Right atrium auricular region (tissue), 2 donors: Measurements from ENCODE around the gene SEMA5A. TPM values are rescaled to one million over a fixed set of nuclear protein-coding genes. Genes with fewer than 3 reads are reported as not detected.

ENCODE experiments used
- DNase-seq: peaks from one replicate; pipeline ENCODE4 v3.0.0-alpha.2; 2019; ENCODE audit warnings: low spot score
- H3K27ac ChIP-seq, 2 donors: fragments of 200-600 bp; sonication (generic); 1 replicate in 1 of 2; 2 replicates in 1 of 2; pipeline ENCODE4 v1.5.1; 2016 to 2019
- H3K27me3 ChIP-seq, 2 donors: fragments of 200-600 bp; sonication (generic); one replicate each; pipeline versions ENCODE4 v1.5.1 to v1.6.0; 2017 to 2019
- H3K36me3 ChIP-seq: fragments of 200-600 bp; sonication (generic); one replicate; pipeline ENCODE4 v1.5.1; 2016
- H3K4me1 ChIP-seq, 2 donors: fragments of 200-600 bp; sonication (generic); one replicate each; pipeline versions ENCODE4 v1.5.1 to v1.6.0; 2017 to 2019
- H3K4me3 ChIP-seq, 2 donors: fragments of 200-600 bp; sonication (generic); 1 replicate in 1 of 2; 2 replicates in 1 of 2; pipeline ENCODE4 v1.5.1; 2017 to 2019; ENCODE audit warnings: mild to moderate bottlenecking in 1 of 2, moderate library complexity in 1 of 2
- H3K9me3 ChIP-seq, 2 donors: fragments of 200-600 bp; sonication (generic); one replicate each; pipeline ENCODE4 v1.5.1; 2019
- total RNA-seq, 2 donors: library from RNA; depleted of rRNA; stranded (reverse); fragments of >200 nt; gene quantifications; one replicate each; pipeline ENCODE4 v1.1.0, GENCODE V29; 2016
- TF ChIP-seq, protein P1 (sequence below), 2 donors: fragments of 200-600 bp; sonication (generic); IDR thresholded peaks; one replicate each; pipeline ENCODE4 v1.5.1; 2019; ENCODE audit warnings: antibody characterized with exemption in 2 of 2

Gene SEMA5A
- total RNA-seq, 2 donors from 2014 or later: 14.1 to 26.2 TPM

DNA sequence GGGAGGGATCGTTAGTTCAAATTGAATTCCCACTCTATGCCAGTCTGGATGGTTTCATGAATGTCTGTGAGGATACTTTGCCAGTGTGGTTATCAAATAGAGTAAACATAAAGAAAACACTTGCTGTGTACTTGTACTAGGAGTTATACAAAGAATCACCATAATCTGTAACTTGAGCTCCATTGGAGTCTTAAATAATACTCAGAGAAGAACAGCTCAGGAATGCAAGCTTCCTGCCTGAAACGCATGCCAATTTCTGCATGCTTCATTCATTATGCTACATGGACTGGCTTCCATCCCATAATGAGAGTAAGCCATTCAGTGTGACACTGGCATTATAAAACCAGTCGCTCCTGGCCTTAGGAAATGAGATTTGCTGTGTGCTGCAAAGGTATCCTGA, 351.4 kb downstream of the SEMA5A start:
- no peaks in the 10 kb centered on the region for H3K9me3 ChIP-seq
- H3K27ac ChIP-seq: no peak overlapping the region
- no peaks in the 10 kb centered on the region for H3K27me3 ChIP-seq
- no peak for DNase-seq
- H3K4me1 ChIP-seq: no peaks in the 10 kb centered on the region
- no peaks in the 10 kb centered on the region for H3K36me3 ChIP-seq
- TF ChIP-seq, protein P1, sequence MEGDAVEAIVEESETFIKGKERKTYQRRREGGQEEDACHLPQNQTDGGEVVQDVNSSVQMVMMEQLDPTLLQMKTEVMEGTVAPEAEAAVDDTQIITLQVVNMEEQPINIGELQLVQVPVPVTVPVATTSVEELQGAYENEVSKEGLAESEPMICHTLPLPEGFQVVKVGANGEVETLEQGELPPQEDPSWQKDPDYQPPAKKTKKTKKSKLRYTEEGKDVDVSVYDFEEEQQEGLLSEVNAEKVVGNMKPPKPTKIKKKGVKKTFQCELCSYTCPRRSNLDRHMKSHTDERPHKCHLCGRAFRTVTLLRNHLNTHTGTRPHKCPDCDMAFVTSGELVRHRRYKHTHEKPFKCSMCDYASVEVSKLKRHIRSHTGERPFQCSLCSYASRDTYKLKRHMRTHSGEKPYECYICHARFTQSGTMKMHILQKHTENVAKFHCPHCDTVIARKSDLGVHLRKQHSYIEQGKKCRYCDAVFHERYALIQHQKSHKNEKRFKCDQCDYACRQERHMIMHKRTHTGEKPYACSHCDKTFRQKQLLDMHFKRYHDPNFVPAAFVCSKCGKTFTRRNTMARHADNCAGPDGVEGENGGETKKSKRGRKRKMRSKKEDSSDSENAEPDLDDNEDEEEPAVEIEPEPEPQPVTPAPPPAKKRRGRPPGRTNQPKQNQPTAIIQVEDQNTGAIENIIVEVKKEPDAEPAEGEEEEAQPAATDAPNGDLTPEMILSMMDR (IDR thresholded peaks at IDR 0.05): no peak
- no peak overlapping the region for H3K4me3 ChIP-seq

- Histone ChIP-seq H3K27me3 (no peaks in the 10 kb centered on the region), H3K36me3 (no peaks in the 10 kb centered on the region), H3K4me1 (no peaks in the 10 kb centered on the region), H3K27ac (no peak overlapping the region), H3K9me3 (no peaks in the 10 kb centered on the region), H3K4me3 (no peak overlapping the region)
- no peak for DNase-seq
- TF ChIP-seq, protein P1 (IDR thresholded peaks at IDR 0.05): no peak
Observed at GRCh38 chr5:9192266-9192665, 353.6 kb downstream of the SEMA5A start.

- H3K4me1 ChIP-seq: no peaks in the 10 kb centered on the region
- no peaks in the 10 kb centered on the region for H3K36me3 ChIP-seq
- TF ChIP-seq, protein P1 (IDR thresholded peaks at IDR 0.05): no peak
Observed at GRCh38 chr5:9189681-9190080, 356.2 kb downstream of the SEMA5A start.

DNA sequence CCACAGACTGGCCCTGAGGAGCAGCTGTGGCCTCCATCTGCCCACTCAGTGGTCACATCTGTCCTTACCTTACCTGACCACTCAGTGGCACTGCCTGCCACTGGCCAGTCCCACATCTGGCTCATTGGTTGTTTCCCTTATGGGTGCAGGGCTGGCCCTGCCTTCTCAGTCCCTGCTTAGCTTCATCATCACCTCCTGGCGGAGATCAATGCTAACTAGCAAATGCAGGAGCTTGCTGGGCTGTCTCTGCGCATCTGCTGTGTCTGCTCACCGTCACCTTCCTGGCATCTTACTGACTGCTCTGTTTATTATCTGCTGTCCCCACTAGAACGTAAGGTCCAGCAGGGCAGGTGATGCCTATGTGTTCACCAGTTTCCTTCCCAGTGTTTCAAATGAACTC, 356.9 kb downstream of the SEMA5A start:
- TF ChIP-seq, protein P1 (IDR thresholded peaks at IDR 0.05): no peak
- no peaks in the 10 kb centered on the region for H3K36me3 ChIP-seq
- DNase-seq: no peak
- H3K9me3 ChIP-seq: no peaks in the 10 kb centered on the region
- H3K4me3 ChIP-seq: no peak overlapping the region
- H3K27ac ChIP-seq: no peak overlapping the region
- H3K4me1 ChIP-seq: no peaks in the 10 kb centered on the region
- H3K27me3 ChIP-seq: no peaks in the 10 kb centered on the region

More at GRCh38 chr5:9189681-9190080, 356.2 kb downstream of the SEMA5A start:
- Histone ChIP-seq H3K9me3 (no peaks in the 10 kb centered on the region), H3K27me3 (no peaks in the 10 kb centered on the region), H3K27ac (no peak overlapping the region), H3K4me3 (no peak overlapping the region)
- DNase-seq: no peak

GRCh38 chr5:9188131-9188530, 357.7 kb downstream of the SEMA5A start:
- Histone ChIP-seq H3K4me1 (no peaks in the 10 kb centered on the region), H3K27ac (no peak overlapping the region), H3K4me3 (no peak overlapping the region), H3K9me3 (no peaks in the 10 kb centered on the region), H3K36me3 (no peaks in the 10 kb centered on the region), H3K27me3 (no peaks in the 10 kb centered on the region)
- TF ChIP-seq, protein P1 (IDR thresholded peaks at IDR 0.05): no peak
- DNase-seq: no peak

DNA sequence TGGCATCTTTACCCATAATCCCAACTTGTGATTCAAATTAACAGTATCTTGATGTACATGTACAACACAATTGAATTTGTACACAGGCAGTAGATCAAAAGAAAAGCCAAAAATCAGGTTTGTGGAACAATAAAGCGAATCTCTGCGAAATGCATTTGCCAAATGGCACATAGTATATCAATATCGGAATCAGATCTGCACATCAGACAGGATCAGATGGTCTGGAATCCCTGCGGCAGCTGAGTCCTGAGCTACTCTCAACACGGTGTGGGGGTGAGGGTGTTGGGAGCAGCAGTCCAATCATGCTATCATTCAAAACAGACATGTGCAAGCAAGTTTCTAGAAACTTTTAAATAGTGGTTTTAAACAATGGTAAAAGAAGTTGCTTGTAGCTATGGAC, 358.3 kb downstream of the SEMA5A start:
- Histone ChIP-seq H3K27me3 (no peaks in the 10 kb centered on the region), H3K4me3 (no peak overlapping the region), H3K4me1 (no peaks in the 10 kb centered on the region), H3K9me3 (no peaks in the 10 kb centered on the region), H3K36me3 (no peaks in the 10 kb centered on the region), H3K27ac (no peak overlapping the region)
- DNase-seq: no peak
- TF ChIP-seq, protein P1 (IDR thresholded peaks at IDR 0.05): no peak
